Fibroblast of the aortic adventitia (primary cell): ENCODE data around the gene ATF5. TPM values are rescaled to one million over a fixed set of nuclear protein-coding genes. Genes with fewer than 3 reads are reported as not detected.

ENCODE experiments used
- DNase-seq: peaks from one replicate; pipeline ENCODE4 v3.0.0-alpha.2; 2010; ENCODE audit warnings: low read depth
- H3K4me3 ChIP-seq: 2 replicates; pipeline ENCODE4 v1.5.1; 2011; ENCODE audit warnings: low read depth, mild to moderate bottlenecking, control low read depth, low read length, moderate library complexity
- CTCF ChIP-seq: IDR thresholded peaks from 2 replicates; pipeline ENCODE4 v1.5.1; 2011; ENCODE audit warnings: mild to moderate bottlenecking, low read length, control low read depth, inconsistent platforms; ENCODE audit not compliant: insufficient read depth
- total RNA-seq: library from RNA; depleted of rRNA; stranded (reverse); fragments of >200 nt; gene quantifications from 2 replicates; pipeline ENCODE4 v1.2.3, GENCODE V29; 2012; ENCODE audit warnings: low replicate concordance

The ATF5 gene
- total RNA-seq, 1 donor = 81.5 TPM

GRCh38 chr19:49971991-49972411 is 43.0 kb downstream of the ATF5 start:
- no peak for DNase-seq
- H3K4me3 ChIP-seq = no peak overlapping the region

GRCh38 chr19:49972841-49973240 is 43.8 kb downstream of the ATF5 start:
- no peak overlapping the region for H3K4me3 ChIP-seq
- TF ChIP-seq CTCF = no peak
- no peak for DNase-seq

More at GRCh38 chr19:49971991-49972411, 43.0 kb downstream of the ATF5 start:
- TF ChIP-seq CTCF = no peak

GRCh38 chr19:49973987-49974386 is 45.0 kb downstream of the ATF5 start:
- H3K4me3 ChIP-seq = no peak overlapping the region
- no peak for TF ChIP-seq CTCF
- DNase-seq = no peak

- no peak for TF ChIP-seq CTCF
- no peak for DNase-seq
- H3K4me3 ChIP-seq = no peak overlapping the region
Observed at GRCh38 chr19:49975051-49975450, 46.0 kb downstream of the ATF5 start.

GRCh38 chr19:49976496-49976895 is 47.5 kb downstream of the ATF5 start:
- TF ChIP-seq CTCF = no peak
- H3K4me3 ChIP-seq = no peak overlapping the region
- DNase-seq = peak; percentile 27

GRCh38 chr19:49977076-49977475 is 48.1 kb downstream of the ATF5 start:
- TF ChIP-seq CTCF = no peak
- H3K4me3 ChIP-seq = no peak overlapping the region
- no peak for DNase-seq

GRCh38 chr19:49977881-49978280 is 48.9 kb downstream of the ATF5 start:
- no peak for TF ChIP-seq CTCF

More at GRCh38 chr19:49977881-49978280, 48.9 kb downstream of the ATF5 start:
- DNase-seq = no peak
- no peak overlapping the region for H3K4me3 ChIP-seq
